ENCODE data around the gene RAPGEF4. TPM values are rescaled to one million over a fixed set of nuclear protein-coding genes. Genes with fewer than 3 reads are reported as not detected.
A peak's percentile ranks its signal among the peaks of the same experiment; 100 is the strongest.

The RAPGEF4 gene
- total RNA-seq, 1 donor, result 2.6 TPM

GRCh38 chr2:173016451-173016850, 280.8 kb downstream of the RAPGEF4 start:
- H3K4me3 ChIP-seq (ENCODE audit: low read depth, low read length), result no peak overlapping the region
- no peak for TF ChIP-seq CTCF (IDR thresholded peaks at IDR 0.05; ENCODE audit: insufficient read depth, low read depth, low read length)
- DNase-seq (ENCODE audit: low read depth), result no peak

- no peak for TF ChIP-seq CTCF (IDR thresholded peaks at IDR 0.05; ENCODE audit: insufficient read depth, low read depth, low read length)
- DNase-seq (ENCODE audit: low read depth), result no peak
Observed at GRCh38 chr2:173017646-173018420, 282.2 kb downstream of the RAPGEF4 start.

GRCh38 chr2:173019755-173020154, 284.1 kb downstream of the RAPGEF4 start:
- DNase-seq (ENCODE audit: low read depth), result no peak
- TF ChIP-seq CTCF (IDR thresholded peaks at IDR 0.05; ENCODE audit: insufficient read depth, low read depth, low read length), result no peak
- no peak overlapping the region for H3K4me3 ChIP-seq (ENCODE audit: low read depth, low read length)

More at GRCh38 chr2:173017646-173018420, 282.2 kb downstream of the RAPGEF4 start:
- no peak overlapping the region for H3K4me3 ChIP-seq (ENCODE audit: low read depth, low read length)

- DNase-seq (ENCODE audit: low read depth), result no peak
- no peak overlapping the region for H3K4me3 ChIP-seq (ENCODE audit: low read depth, low read length)
- peak; percentile 55 for TF ChIP-seq CTCF (IDR thresholded peaks at IDR 0.05; ENCODE audit: insufficient read depth, low read depth, low read length)
Observed at GRCh38 chr2:173021939-173022371, 286.3 kb downstream of the RAPGEF4 start.

- H3K4me3 ChIP-seq (ENCODE audit: low read depth, low read length), result no peak overlapping the region
- DNase-seq (ENCODE audit: low read depth), result no peak
- no peak for TF ChIP-seq CTCF (IDR thresholded peaks at IDR 0.05; ENCODE audit: insufficient read depth, low read depth, low read length)
Observed at GRCh38 chr2:173023718-173024117, 288.1 kb downstream of the RAPGEF4 start.

GRCh38 chr2:173026479-173026878, 290.8 kb downstream of the RAPGEF4 start:
- no peak for TF ChIP-seq CTCF (IDR thresholded peaks at IDR 0.05; ENCODE audit: insufficient read depth, low read depth, low read length)
- DNase-seq (ENCODE audit: low read depth), result peak; percentile 59
- H3K4me3 ChIP-seq (ENCODE audit: low read depth, low read length), result no peak overlapping the region

Measured in fibroblast of villous mesenchyme (primary cell).